HEK293 (cell line): ENCODE measurements around the gene DNAJB14.

Experiments
- ZNF530 ChIP-seq: fragments of 450-650 bp; formaldehyde crosslinking; IDR thresholded peaks from 2 replicates; pipeline ENCODE4 v1.5.1; 2016; ENCODE audit warnings: low read depth, missing biosample characterization, missing genetic modification characterization
- TF ChIP-seq, protein P1 (sequence below): fragments of 450-650 bp; formaldehyde crosslinking; IDR thresholded peaks from 2 replicates; pipeline ENCODE4 v1.5.1; 2016; ENCODE audit warnings: missing biosample characterization, missing genetic modification characterization

DNA sequence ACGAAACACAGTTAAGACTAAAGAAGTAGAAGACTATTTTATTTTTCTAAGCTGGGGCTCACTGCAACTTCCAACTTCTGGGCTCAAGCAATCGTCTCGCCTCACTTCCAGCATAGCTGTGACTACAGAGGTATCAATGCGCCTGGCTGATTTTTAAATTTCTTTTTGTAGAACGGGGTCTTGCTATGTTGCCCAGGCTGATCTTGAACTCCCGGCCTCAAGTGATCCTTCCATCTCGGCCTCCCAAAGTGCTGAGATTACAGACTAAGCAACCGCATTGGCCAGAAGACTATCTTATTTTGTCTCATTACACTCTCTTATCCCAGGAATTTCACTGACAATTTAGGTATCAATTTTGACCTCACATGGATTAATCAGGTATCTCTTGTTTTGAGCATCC is 53.4 kb downstream of the DNAJB14 start:
- TF ChIP-seq, protein P1, sequence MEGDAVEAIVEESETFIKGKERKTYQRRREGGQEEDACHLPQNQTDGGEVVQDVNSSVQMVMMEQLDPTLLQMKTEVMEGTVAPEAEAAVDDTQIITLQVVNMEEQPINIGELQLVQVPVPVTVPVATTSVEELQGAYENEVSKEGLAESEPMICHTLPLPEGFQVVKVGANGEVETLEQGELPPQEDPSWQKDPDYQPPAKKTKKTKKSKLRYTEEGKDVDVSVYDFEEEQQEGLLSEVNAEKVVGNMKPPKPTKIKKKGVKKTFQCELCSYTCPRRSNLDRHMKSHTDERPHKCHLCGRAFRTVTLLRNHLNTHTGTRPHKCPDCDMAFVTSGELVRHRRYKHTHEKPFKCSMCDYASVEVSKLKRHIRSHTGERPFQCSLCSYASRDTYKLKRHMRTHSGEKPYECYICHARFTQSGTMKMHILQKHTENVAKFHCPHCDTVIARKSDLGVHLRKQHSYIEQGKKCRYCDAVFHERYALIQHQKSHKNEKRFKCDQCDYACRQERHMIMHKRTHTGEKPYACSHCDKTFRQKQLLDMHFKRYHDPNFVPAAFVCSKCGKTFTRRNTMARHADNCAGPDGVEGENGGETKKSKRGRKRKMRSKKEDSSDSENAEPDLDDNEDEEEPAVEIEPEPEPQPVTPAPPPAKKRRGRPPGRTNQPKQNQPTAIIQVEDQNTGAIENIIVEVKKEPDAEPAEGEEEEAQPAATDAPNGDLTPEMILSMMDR (tag by site-specific recombination) = no peak
- TF ChIP-seq ZNF530 (tag by site-specific recombination) = no peak
